Ishikawa (cell line): Measurements from ENCODE around the gene CROCC2.

Experiments
- CREB1 ChIP-seq: IDR thresholded peaks from 2 replicates; pipeline ENCODE4 v1.6.1; 2012; ENCODE audit warnings: low read depth
- EGR1 ChIP-seq: IDR thresholded peaks from 2 replicates; pipeline ENCODE4 v1.6.1; 2012
- EP300 ChIP-seq: IDR thresholded peaks from 2 replicates; pipeline ENCODE4 v1.6.1; 2012; ENCODE audit warnings: borderline replicate concordance
- MAX ChIP-seq: IDR thresholded peaks from 2 replicates; pipeline ENCODE4 v1.6.1; 2012
- RAD21 ChIP-seq: IDR thresholded peaks from 2 replicates; pipeline ENCODE4 v1.6.1; 2012; ENCODE audit warnings: low read depth
- TAF1 ChIP-seq: IDR thresholded peaks from 2 replicates; pipeline ENCODE4 v1.6.1; 2012; ENCODE audit warnings: low read depth, mild to moderate bottlenecking
- TEAD4 ChIP-seq: IDR thresholded peaks from 2 replicates; pipeline ENCODE4 v1.6.1; 2012
- ZBTB7A ChIP-seq: IDR thresholded peaks from 2 replicates; pipeline ENCODE4 v1.6.1; 2012; ENCODE audit warnings: low read depth

- no peak for TF ChIP-seq ZBTB7A
- TF ChIP-seq TAF1: no peak
- no peak for TF ChIP-seq MAX
- no peak for TF ChIP-seq EP300
- TF ChIP-seq TEAD4: no peak
- TF ChIP-seq CREB1: no peak
- TF ChIP-seq EGR1: no peak
- no peak for TF ChIP-seq RAD21
Observed at GRCh38 chr2:240935103-240935876, 29.2 kb downstream of the CROCC2 start.
